HepG2 (cell line): ENCODE data around the gene NFS1. TPM values are rescaled to one million over a fixed set of nuclear protein-coding genes. Genes with fewer than 3 reads are reported as not detected.

Experiments
- ATF4 ChIP-seq, 2 experiments: fragments of 450-650 bp in 1 of 2; sonication (generic) in 1 of 2; formaldehyde crosslinking; IDR thresholded peaks; 2 replicates each; pipeline versions ENCODE4 v1.5.0 to v1.8.0; 2020 to 2022; ENCODE audit warnings: mild to moderate bottlenecking in 1 of 2, missing genetic modification reagents in 1 of 2
- FOXC1 ChIP-seq: sonication (generic); formaldehyde crosslinking; IDR thresholded peaks from 2 replicates; pipeline ENCODE4 v1.8.0; 2022; ENCODE audit warnings: mild to moderate bottlenecking, missing genetic modification reagents, borderline replicate concordance
- GFI1 ChIP-seq: sonication (generic); formaldehyde crosslinking; IDR thresholded peaks from 2 replicates; pipeline ENCODE4 v1.5.0; 2020; ENCODE audit warnings: missing genetic modification reagents, mild to moderate bottlenecking, borderline replicate concordance
- HDAC1 ChIP-seq: sonication (generic); formaldehyde crosslinking; IDR thresholded peaks from 2 replicates; pipeline ENCODE4 v1.5.1; 2020; ENCODE audit warnings: mild to moderate bottlenecking, missing genetic modification reagents
- HNF1B ChIP-seq: sonication (generic); formaldehyde crosslinking; IDR thresholded peaks from 2 replicates; pipeline ENCODE4 v1.5.1; 2020; ENCODE audit warnings: mild to moderate bottlenecking, moderate library complexity, missing genetic modification reagents
- HOXA7 ChIP-seq: sonication (generic); formaldehyde crosslinking; IDR thresholded peaks from 2 replicates; pipeline ENCODE4 v1.8.1; 2022; ENCODE audit warnings: mild to moderate bottlenecking, missing genetic modification reagents, moderate library complexity
- MAFF ChIP-seq: IDR thresholded peaks from 2 replicates; pipeline ENCODE4 v1.6.1; 2011; ENCODE audit warnings: low read depth, low read length, improper control_type of control experiment
- MAFG ChIP-seq: sonication (generic); formaldehyde crosslinking; IDR thresholded peaks from 2 replicates; pipeline ENCODE4 v1.5.1; 2020; ENCODE audit warnings: mild to moderate bottlenecking, missing genetic modification reagents
- MBNL3 ChIP-seq: fragments of 250-450 bp; sonication (Bioruptor Pico); conservative IDR thresholded peaks from 2 replicates; pipeline ENCODE4 v1.8.0; 2022; ENCODE audit warnings: mild to moderate bottlenecking, inconsistent platforms
- MED8 ChIP-seq: sonication (generic); formaldehyde crosslinking; IDR thresholded peaks from 2 replicates; pipeline ENCODE4 v1.8.1; 2023; ENCODE audit warnings: mild to moderate bottlenecking, missing genetic modification reagents; ENCODE audit not compliant: insufficient replicate concordance
- NBN ChIP-seq: fragments of 450-650 bp; conservative IDR thresholded peaks from 2 replicates; pipeline ENCODE4 v1.6.1; 2017
- NKX3-1 ChIP-seq: sonication (generic); formaldehyde crosslinking; IDR thresholded peaks from 2 replicates; pipeline ENCODE4 v1.5.0; 2020; ENCODE audit warnings: missing genetic modification reagents
- NR2F6 ChIP-seq, 2 experiments: IDR thresholded peaks; 2 replicates each; pipeline ENCODE4 v1.6.1; 2016; ENCODE audit warnings: antibody characterized with exemption in 1 of 2, mild to moderate bottlenecking in 1 of 2
- RXRA ChIP-seq: sonication (generic); formaldehyde crosslinking; IDR thresholded peaks from 2 replicates; pipeline ENCODE4 v1.5.1; 2020; ENCODE audit warnings: missing genetic modification reagents
- SOX13 ChIP-seq, 3 experiments: fragments of 450-650 bp in 1 of 3; sonication (generic) in 1 of 3; formaldehyde crosslinking in 1 of 3; IDR thresholded peaks in 2 of 3; conservative IDR thresholded peaks in 1 of 3; 2 replicates each; pipeline versions ENCODE4 v1.5.0 to v1.6.1; 2016 to 2020; ENCODE audit warnings: antibody characterized with exemption in 1 of 3, mild to moderate bottlenecking in 1 of 3, missing compliant biosample characterization in 1 of 3, missing genetic modification reagents in 1 of 3, moderate library complexity in 1 of 3
- YEATS2 ChIP-seq: sonication (generic); formaldehyde crosslinking; IDR thresholded peaks from 2 replicates; pipeline ENCODE4 v1.4.0; 2020; ENCODE audit warnings: missing genetic modification reagents, borderline replicate concordance
- ZFP36L1 ChIP-seq: sonication (generic); formaldehyde crosslinking; IDR thresholded peaks from 2 replicates; pipeline ENCODE4 v1.8.0; 2022; ENCODE audit warnings: mild to moderate bottlenecking, missing genetic modification reagents, moderate library complexity
- ZNF121 ChIP-seq: sonication (generic); formaldehyde crosslinking; IDR thresholded peaks from 2 replicates; pipeline ENCODE4 v1.5.0; 2020; ENCODE audit warnings: mild to moderate bottlenecking, missing genetic modification reagents
- ZNF160 ChIP-seq: sonication (generic); formaldehyde crosslinking; IDR thresholded peaks from 2 replicates; pipeline ENCODE4 v1.8.0; 2022; ENCODE audit warnings: mild to moderate bottlenecking, inconsistent platforms, missing genetic modification reagents
- ZNF230 ChIP-seq: sonication (generic); formaldehyde crosslinking; IDR thresholded peaks from 2 replicates; pipeline ENCODE4 v1.4.0; 2020; ENCODE audit warnings: mild to moderate bottlenecking, missing genetic modification reagents
- ZNF549 ChIP-seq: sonication (generic); formaldehyde crosslinking; IDR thresholded peaks from 2 replicates; pipeline ENCODE4 v1.5.0; 2020; ENCODE audit warnings: missing genetic modification reagents
- ZNF562 ChIP-seq: sonication (generic); formaldehyde crosslinking; IDR thresholded peaks from 2 replicates; pipeline ENCODE4 v1.8.0; 2022; ENCODE audit warnings: missing genetic modification reagents, borderline replicate concordance
- ZNF879 ChIP-seq: sonication (generic); formaldehyde crosslinking; IDR thresholded peaks from 2 replicates; pipeline ENCODE4 v1.8.1; 2023; ENCODE audit warnings: missing genetic modification reagents
- polyA plus RNA-seq, 8 experiments: library from polyadenylated mRNA; depleted of rRNA in 3 of 8; stranded (reverse) in 7 of 8; unstranded in 1 of 8; fragments of >200 nt; fragmentation: Illumina TruSeq in 4 of 8; extraction: Trizol in 4 of 8; gene quantifications; 2 replicates each; pipeline versions ENCODE4 v1.2.1 to v1.2.3, GENCODE V29; 2011 to 2016; ENCODE audit warnings: low read depth in 4 of 8, missing spikeins in 1 of 8, mixed read lengths in 1 of 8; ENCODE audit not compliant: insufficient read depth in 1 of 8
- total RNA-seq, 5 experiments: library from RNA; depleted of rRNA; stranded (reverse); fragments of >200 nt; fragmentation: Illumina TruSeq; extraction: Trizol; gene quantifications; 2 replicates each; pipeline ENCODE4 v1.2.3, GENCODE V29; 2016; ENCODE audit warnings: low read depth in 1 of 5
- TF ChIP-seq, protein P1 (sequence below): sonication (generic); formaldehyde crosslinking; IDR thresholded peaks from 2 replicates; pipeline ENCODE4 v1.4.0; 2020; ENCODE audit warnings: missing genetic modification reagents, borderline replicate concordance
- TF ChIP-seq, protein P2 (sequence below): sonication (generic); formaldehyde crosslinking; IDR thresholded peaks from 2 replicates; pipeline ENCODE4 v1.5.0; 2020; ENCODE audit warnings: missing genetic modification reagents

NFS1 gene
- total and polyA plus RNA-seq, 2 of the 13 experiments (the other 11 are each of a cell fraction or from before 2014, with no cell fraction given) = 65.9 to 88.1 TPM

- TF ChIP-seq, protein P1, sequence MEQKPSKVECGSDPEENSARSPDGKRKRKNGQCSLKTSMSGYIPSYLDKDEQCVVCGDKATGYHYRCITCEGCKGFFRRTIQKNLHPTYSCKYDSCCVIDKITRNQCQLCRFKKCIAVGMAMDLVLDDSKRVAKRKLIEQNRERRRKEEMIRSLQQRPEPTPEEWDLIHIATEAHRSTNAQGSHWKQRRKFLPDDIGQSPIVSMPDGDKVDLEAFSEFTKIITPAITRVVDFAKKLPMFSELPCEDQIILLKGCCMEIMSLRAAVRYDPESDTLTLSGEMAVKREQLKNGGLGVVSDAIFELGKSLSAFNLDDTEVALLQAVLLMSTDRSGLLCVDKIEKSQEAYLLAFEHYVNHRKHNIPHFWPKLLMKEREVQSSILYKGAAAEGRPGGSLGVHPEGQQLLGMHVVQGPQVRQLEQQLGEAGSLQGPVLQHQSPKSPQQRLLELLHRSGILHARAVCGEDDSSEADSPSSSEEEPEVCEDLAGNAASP (CRISPR knock-in tag) = peak; percentile 82
- TF ChIP-seq ZFP36L1 (CRISPR knock-in tag) = peak; percentile 93
- TF ChIP-seq ZNF549 (CRISPR knock-in tag) = peak; percentile 76; the same call in 1 of the 2 replicates
- TF ChIP-seq HNF1B (CRISPR knock-in tag) = peak; percentile 99
- peak; percentile 99 for TF ChIP-seq NKX3-1
- TF ChIP-seq MAFG (CRISPR knock-in tag) = no peak
- peak; percentile 85 for TF ChIP-seq SOX13 (IDR thresholded peaks at IDR 0.05)
- peak in 1 of 2 experiments; percentile 76; a peak in 3 of 4 replicates for TF ChIP-seq SOX13 (CRISPR knock-in tag; conservative IDR thresholded peaks at IDR 0.05 in 1 of 2, IDR thresholded peaks at IDR 0.05 in 1 of 2)
- TF ChIP-seq HDAC1 (CRISPR knock-in tag) = peak; percentile 92
- peak; percentile 38; the same call in 1 of the 2 replicates for TF ChIP-seq HOXA7 (CRISPR knock-in tag)
- TF ChIP-seq ZNF160 (CRISPR knock-in tag) = peak; percentile 48
- peak; percentile 69; the same call in 1 of the 2 replicates for TF ChIP-seq ZNF121
- TF ChIP-seq GFI1 = peak; percentile 92
- TF ChIP-seq RXRA (CRISPR knock-in tag) = peak; percentile 96
- peak; percentile 98 for TF ChIP-seq FOXC1 (CRISPR knock-in tag)
- TF ChIP-seq MBNL3 (CRISPR knock-in tag) = 0 out of 2 replicates have a peak, but pooled peaks have one; percentile 44
- peak; percentile 84; the same call in 1 of the 2 replicates for TF ChIP-seq ZNF230 (CRISPR knock-in tag)
- peak; percentile 2 to 99; a peak in 2 of 4 replicates for TF ChIP-seq ATF4 (CRISPR knock-in tag; IDR thresholded peaks at IDR 0.05)
- TF ChIP-seq ZNF562 (CRISPR knock-in tag) = peak; percentile 64; the same call in 1 of the 2 replicates
- TF ChIP-seq YEATS2 (CRISPR knock-in tag) = peak; percentile 100
- TF ChIP-seq, protein P2, sequence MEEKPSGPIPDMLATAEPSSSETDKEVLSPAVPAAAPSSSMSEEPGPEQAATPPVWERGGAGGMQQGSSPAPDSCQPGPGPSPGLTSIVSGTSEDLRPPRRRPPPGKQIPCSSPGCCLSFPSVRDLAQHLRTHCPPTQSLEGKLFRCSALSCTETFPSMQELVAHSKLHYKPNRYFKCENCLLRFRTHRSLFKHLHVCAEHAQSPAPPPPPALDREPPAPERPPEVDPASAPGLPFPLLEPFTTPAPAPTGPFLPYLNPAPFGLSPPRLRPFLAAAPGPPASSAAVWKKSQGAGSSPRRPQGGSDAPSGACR (CRISPR knock-in tag) = peak; percentile 82
- TF ChIP-seq NR2F6 (IDR thresholded peaks at IDR 0.05) = peak; percentile 49
- TF ChIP-seq NR2F6 (CRISPR knock-in tag; IDR thresholded peaks at IDR 0.05) = peak; percentile 67
- TF ChIP-seq NBN = no peak
- peak; percentile 61; the same call in 1 of the 2 replicates for TF ChIP-seq MAFF
- peak; percentile 98 for TF ChIP-seq MED8 (CRISPR knock-in tag)
- TF ChIP-seq ZNF879 (CRISPR knock-in tag) = peak; percentile 86; the same call in 1 of the 2 replicates
Measured at GRCh38 chr20:35741892-35742740, 43.0 kb upstream of the NFS1 start, which contains the start of gene RBM39 (continued).
